Gastrocnemius medialis (tissue), 4 donors: ENCODE results near the gene FABP2.

Experiments used
- CTCF ChIP-seq, 5 experiments: fragments of 450-650 bp in 3 of 5; fragments of 200-600 bp in 2 of 5; sonication (generic) in 2 of 5; IDR thresholded peaks in 4 of 5; conservative IDR thresholded peaks in 1 of 5; 1 replicate in 4 of 5; 2 replicates in 1 of 5; pipeline ENCODE4 v1.5.1; 2016 to 2019; ENCODE audit warnings: antibody characterized with exemption in 5 of 5, mild to moderate bottlenecking in 3 of 5, moderate library complexity in 3 of 5
- POLR2A ChIP-seq, 2 donors: fragments of 450-650 bp; IDR thresholded peaks; one replicate each; pipeline ENCODE4 v1.6.1; 2017; ENCODE audit warnings: antibody characterized with exemption in 2 of 2, mild to moderate bottlenecking in 2 of 2, moderate library complexity in 2 of 2

GRCh38 chr4:119290598-119290997 lies 31.3 kb downstream of the FABP2 start:
- no peak for TF ChIP-seq CTCF (IDR thresholded peaks at IDR 0.05 in 4 of 5, conservative IDR thresholded peaks at IDR 0.05 in 1 of 5)
- no peak for TF ChIP-seq POLR2A (IDR thresholded peaks at IDR 0.05)
